HuH-7 (cell line): ENCODE results near the gene KLHL11.

Source experiments
- DNase-seq: peaks from one replicate; pipeline ENCODE4 v3.0.0; 2011; ENCODE audit warnings: low spot score

Gene KLHL11

DNA sequence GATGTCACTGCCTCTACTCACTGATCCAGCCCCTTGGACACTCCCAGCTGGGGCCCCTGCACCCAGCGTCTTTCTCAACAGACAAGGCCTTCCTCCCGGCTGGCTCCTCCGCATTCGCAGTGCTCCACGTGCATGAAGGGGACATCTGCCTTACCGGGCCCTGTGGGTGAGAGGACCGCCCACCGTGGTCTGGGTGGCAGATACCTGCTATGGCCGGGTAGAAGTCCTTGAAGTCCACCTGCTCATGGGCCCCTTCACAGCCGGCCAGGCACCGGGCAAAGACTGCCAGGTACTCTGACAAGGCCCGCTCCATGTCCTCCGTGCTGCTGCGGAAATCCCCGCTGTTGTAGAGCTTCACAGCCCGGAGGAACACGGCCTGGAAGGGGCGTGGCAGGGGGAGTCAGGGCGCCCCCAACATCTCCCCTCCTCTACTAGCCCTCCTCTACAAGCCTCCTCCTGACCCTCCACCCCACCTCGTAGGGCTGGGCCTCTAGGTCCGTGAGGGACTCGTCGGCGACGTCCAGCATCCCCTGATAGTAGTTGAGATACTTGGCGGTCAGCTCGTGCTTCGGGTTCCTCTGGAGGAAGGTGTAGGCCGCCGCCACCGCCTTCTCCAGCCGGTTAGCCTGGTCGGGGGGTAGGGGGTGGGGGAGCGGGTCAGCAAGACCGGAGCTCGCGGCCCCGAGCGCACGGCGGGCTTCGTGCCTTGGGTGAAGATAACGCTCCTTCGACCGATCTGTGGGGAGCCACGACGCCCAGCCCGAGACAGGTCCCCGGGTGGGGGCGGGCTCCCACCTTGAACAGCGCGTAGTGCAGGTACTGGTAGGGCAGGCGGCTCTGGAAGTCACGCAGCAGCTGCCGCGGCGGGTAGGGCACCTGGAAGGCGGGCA, 54.3 kb downstream of the KLHL11 start:
- DNase-seq = no peak

DNA sequence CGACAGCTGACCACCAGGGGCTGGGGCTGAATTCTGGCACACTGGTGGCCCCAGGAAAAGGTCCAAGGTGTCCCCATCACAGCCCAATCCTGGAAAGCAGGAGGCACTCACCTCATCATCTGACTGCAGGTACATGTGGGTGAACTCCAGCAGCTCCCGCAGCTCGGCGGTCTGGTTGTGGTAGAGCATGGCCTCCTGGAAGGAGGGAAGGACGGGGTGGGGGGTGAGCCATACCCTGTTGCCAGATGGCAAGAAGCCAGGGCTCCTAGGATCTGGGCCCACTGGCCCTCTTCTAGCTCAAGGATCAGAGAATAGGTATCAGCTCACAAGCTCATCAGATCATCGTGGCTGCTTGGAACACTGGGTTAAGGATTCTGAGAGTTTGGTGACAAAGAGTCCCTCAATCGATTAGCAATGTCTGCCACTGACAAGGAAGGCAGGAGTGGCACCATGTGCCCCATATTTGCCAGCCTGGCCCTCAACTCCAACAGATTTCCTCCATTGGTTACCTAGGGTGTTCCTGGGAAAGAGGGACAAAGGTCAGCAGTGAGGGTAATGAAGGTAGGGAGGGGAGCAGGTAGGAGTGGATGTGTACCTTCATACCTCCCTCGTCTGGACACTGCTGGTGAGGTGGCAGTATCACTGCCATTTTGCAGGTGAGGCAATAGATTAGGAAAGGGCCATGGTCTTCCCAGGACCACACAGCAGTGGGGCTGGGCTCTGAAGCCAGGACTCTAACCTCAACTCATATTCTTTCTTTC, 58.4 kb downstream of the KLHL11 start:
- no peak for DNase-seq
